Measurements from ENCODE around the gene OR6Y1.

Gene OR6Y1

GRCh38 chr1:158554352-158554751, at the start of gene OR6Y1:
OR6Y1 (minus strand) TSS chr1:158554405; CDS start chr1:158548105, 6,300 bp downstream.
- FAIRE-seq = no peak

- FAIRE-seq = no peak
Measured at GRCh38 chr1:158600735-158601134, 46.5 kb upstream of the OR6Y1 start.

GRCh38 chr1:158586942-158587341, 32.7 kb upstream of the OR6Y1 start:
- FAIRE-seq = no peak

- FAIRE-seq = no peak
Measured at GRCh38 chr1:158583962-158584361, 29.8 kb upstream of the OR6Y1 start.

- no peak for FAIRE-seq
Measured at GRCh38 chr1:158579733-158580132, 25.5 kb upstream of the OR6Y1 start, which contains the start of gene OR10X1. OR10X1 (minus strand) TSS chr1:158579899; CDS start chr1:158579899, 0 bp downstream.

- FAIRE-seq = no peak
Measured at GRCh38 chr1:158577561-158577960, 23.4 kb upstream of the OR6Y1 start.

- FAIRE-seq = no peak
Measured at GRCh38 chr1:158572226-158572625, 18.0 kb upstream of the OR6Y1 start.

- no peak for FAIRE-seq
Measured at GRCh38 chr1:158570480-158570879, 16.3 kb upstream of the OR6Y1 start, which contains the start of gene OR6P1. OR6P1 (minus strand) TSS chr1:158570580; CDS start chr1:158563604, 6,976 bp downstream.

GRCh38 chr1:158564608-158565007, 10.4 kb upstream of the OR6Y1 start:
- FAIRE-seq = no peak

- FAIRE-seq = no peak
Measured at GRCh38 chr1:158563853-158564252, 9.6 kb upstream of the OR6Y1 start.

GRCh38 chr1:158559696-158560095, 5.5 kb upstream of the OR6Y1 start:
- no peak for FAIRE-seq

GRCh38 chr1:158552296-158552695, 1.9 kb downstream of the OR6Y1 start:
- no peak for FAIRE-seq

GRCh38 chr1:158547533-158547932, 6.7 kb downstream of the OR6Y1 start:
- no peak for FAIRE-seq

- FAIRE-seq = no peak
Measured at GRCh38 chr1:158537609-158538008, 16.6 kb downstream of the OR6Y1 start.

- FAIRE-seq = no peak
Measured at GRCh38 chr1:158534496-158534895, 19.7 kb downstream of the OR6Y1 start.

GRCh38 chr1:158527190-158527815, 26.9 kb downstream of the OR6Y1 start:
- FAIRE-seq = no peak

GRCh38 chr1:158521666-158522058, 32.5 kb downstream of the OR6Y1 start:
- FAIRE-seq = no peak

GRCh38 chr1:158520955-158521665, 33.1 kb downstream of the OR6Y1 start:
- FAIRE-seq = no peak

GRCh38 chr1:158520021-158520420, 34.2 kb downstream of the OR6Y1 start:
- no peak for FAIRE-seq

GRCh38 chr1:158516966-158517365, 37.2 kb downstream of the OR6Y1 start:
- FAIRE-seq = no peak

GRCh38 chr1:158509471-158510156, 44.6 kb downstream of the OR6Y1 start:
- no peak for FAIRE-seq

GRCh38 chr1:158507511-158507910, 46.7 kb downstream of the OR6Y1 start:
- no peak for FAIRE-seq

GRCh38 chr1:158506369-158506987, 47.7 kb downstream of the OR6Y1 start:
- no peak for FAIRE-seq
